Measurements from ENCODE around the gene STXBP6.

The STXBP6 gene

GRCh38 chr14:24885410-24885913 is 164.5 kb downstream of the STXBP6 start:
- no peak for DNase-seq (ENCODE audit: low spot score)

- DNase-seq (ENCODE audit: low spot score) = no peak
Observed at GRCh38 chr14:24883576-24883975, 166.4 kb downstream of the STXBP6 start.

GRCh38 chr14:24881116-24881893 is 168.6 kb downstream of the STXBP6 start:
- no peak for DNase-seq (ENCODE audit: low spot score)

GRCh38 chr14:24880689-24881088 is 169.3 kb downstream of the STXBP6 start:
- DNase-seq (ENCODE audit: low spot score) = no peak

GRCh38 chr14:24879661-24880386 is 170.1 kb downstream of the STXBP6 start:
- DNase-seq (ENCODE audit: low spot score) = no peak

GRCh38 chr14:24876996-24877395 is 173.0 kb downstream of the STXBP6 start:
- no peak for DNase-seq (ENCODE audit: low spot score)

- no peak for DNase-seq (ENCODE audit: low spot score)
Observed at GRCh38 chr14:24875991-24876878, 173.7 kb downstream of the STXBP6 start.

- DNase-seq (ENCODE audit: low spot score) = no peak
Observed at GRCh38 chr14:24875203-24875838, 174.6 kb downstream of the STXBP6 start.

- no peak for DNase-seq (ENCODE audit: low spot score)
Observed at GRCh38 chr14:24874514-24875202, 175.3 kb downstream of the STXBP6 start.

GRCh38 chr14:24873551-24873950 is 176.4 kb downstream of the STXBP6 start:
- no peak for DNase-seq (ENCODE audit: low spot score)

GRCh38 chr14:24870949-24871701 is 178.8 kb downstream of the STXBP6 start:
- no peak for DNase-seq (ENCODE audit: low spot score)

GRCh38 chr14:24868389-24868788 is 181.6 kb downstream of the STXBP6 start:
- no peak for DNase-seq (ENCODE audit: low spot score)

- no peak for DNase-seq (ENCODE audit: low spot score)
Observed at GRCh38 chr14:24866067-24866639, 183.8 kb downstream of the STXBP6 start.

- no peak for DNase-seq (ENCODE audit: low spot score)
Observed at GRCh38 chr14:24863968-24864684, 185.8 kb downstream of the STXBP6 start.

- no peak for DNase-seq (ENCODE audit: low spot score)
Observed at GRCh38 chr14:24861083-24861630, 188.8 kb downstream of the STXBP6 start.

GRCh38 chr14:24859559-24859958 is 190.4 kb downstream of the STXBP6 start:
- DNase-seq (ENCODE audit: low spot score) = no peak

GRCh38 chr14:24858684-24859083 is 191.3 kb downstream of the STXBP6 start:
- no peak for DNase-seq (ENCODE audit: low spot score)

- no peak for DNase-seq (ENCODE audit: low spot score)
Observed at GRCh38 chr14:24858052-24858451, 191.9 kb downstream of the STXBP6 start.

GRCh38 chr14:24857277-24857676 is 192.7 kb downstream of the STXBP6 start:
- no peak for DNase-seq (ENCODE audit: low spot score)

All from RKO (cell line).